Body of pancreas (tissue), 4 donors: ENCODE measurements around the gene BCLAF3.

Experiments used
- POLR2A ChIP-seq, 3 donors: fragments of 450-650 bp; IDR thresholded peaks; one replicate each; pipeline ENCODE4 v1.6.1; 2016; ENCODE audit warnings: antibody characterized with exemption in 3 of 3, mild to moderate bottlenecking in 2 of 3
- TF ChIP-seq, protein P1 (sequence below), 7 experiments: fragments of 450-650 bp in 4 of 7; fragments of 200-600 bp in 3 of 7; sonication (generic) in 3 of 7; IDR thresholded peaks; one replicate each; pipeline ENCODE4 v1.5.1; 2016 to 2019; ENCODE audit warnings: antibody characterized with exemption in 7 of 7

DNA sequence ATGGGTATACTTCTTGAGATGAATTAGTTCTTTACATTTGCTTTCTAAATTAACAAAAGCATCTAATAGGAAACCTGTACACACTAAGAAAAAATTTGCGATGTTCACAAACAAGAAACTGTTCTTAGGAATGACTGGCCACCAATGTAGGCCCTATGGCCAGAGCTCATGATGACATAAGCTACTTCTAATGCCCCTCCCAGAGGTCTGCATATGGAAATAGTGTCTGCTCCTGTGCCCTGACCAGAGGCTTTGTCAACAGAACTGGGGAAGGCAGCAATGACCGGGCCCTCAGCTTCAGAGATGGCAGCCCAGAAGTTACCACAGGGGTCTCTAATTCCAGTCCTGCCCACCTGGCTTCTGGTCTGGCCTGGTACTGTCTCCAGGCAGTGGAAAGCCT lies 15.0 kb upstream of the BCLAF3 start:
- TF ChIP-seq, protein P1, sequence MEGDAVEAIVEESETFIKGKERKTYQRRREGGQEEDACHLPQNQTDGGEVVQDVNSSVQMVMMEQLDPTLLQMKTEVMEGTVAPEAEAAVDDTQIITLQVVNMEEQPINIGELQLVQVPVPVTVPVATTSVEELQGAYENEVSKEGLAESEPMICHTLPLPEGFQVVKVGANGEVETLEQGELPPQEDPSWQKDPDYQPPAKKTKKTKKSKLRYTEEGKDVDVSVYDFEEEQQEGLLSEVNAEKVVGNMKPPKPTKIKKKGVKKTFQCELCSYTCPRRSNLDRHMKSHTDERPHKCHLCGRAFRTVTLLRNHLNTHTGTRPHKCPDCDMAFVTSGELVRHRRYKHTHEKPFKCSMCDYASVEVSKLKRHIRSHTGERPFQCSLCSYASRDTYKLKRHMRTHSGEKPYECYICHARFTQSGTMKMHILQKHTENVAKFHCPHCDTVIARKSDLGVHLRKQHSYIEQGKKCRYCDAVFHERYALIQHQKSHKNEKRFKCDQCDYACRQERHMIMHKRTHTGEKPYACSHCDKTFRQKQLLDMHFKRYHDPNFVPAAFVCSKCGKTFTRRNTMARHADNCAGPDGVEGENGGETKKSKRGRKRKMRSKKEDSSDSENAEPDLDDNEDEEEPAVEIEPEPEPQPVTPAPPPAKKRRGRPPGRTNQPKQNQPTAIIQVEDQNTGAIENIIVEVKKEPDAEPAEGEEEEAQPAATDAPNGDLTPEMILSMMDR (IDR thresholded peaks at IDR 0.05): no peak
- TF ChIP-seq POLR2A (IDR thresholded peaks at IDR 0.05): no peak
